ENCODE measurements around the gene CMYA5.
"Not testable (repeated sequence)": the region's sequence is repeated elsewhere in the genome, so short reads cannot be mapped to it uniquely, and the experiment has no call there.

Gene CMYA5

GRCh38 chr5:79774855-79775237 is 85.2 kb downstream of the CMYA5 start:
- H3K9me3 ChIP-seq (replicated peaks; ENCODE audit: insufficient read depth, low read length) = no peaks in the 10 kb centered on the region
- DNase-seq = no peak
- H3K36me3 ChIP-seq (replicated peaks; ENCODE audit: insufficient read depth, low read length) = no peaks in the 10 kb centered on the region
- H3K9ac ChIP-seq (ENCODE audit: low read length) = no peak overlapping the region
- H3K4me3 ChIP-seq (ENCODE audit: low read length) = no peak overlapping the region
- no peak overlapping the region for H2AFZ ChIP-seq (ENCODE audit: low read length)
- no peaks in the 10 kb centered on the region for H3K9me2 ChIP-seq (replicated peaks; ENCODE audit: insufficient read depth, low read length)
- H3K27ac ChIP-seq (ENCODE audit: low read length) = no peak overlapping the region
- no peak overlapping the region for H3K4me2 ChIP-seq (ENCODE audit: low read depth, low read length)
- no peaks in the 10 kb centered on the region for H3K4me1 ChIP-seq (ENCODE audit: low read length)
- TF ChIP-seq EZH2 (optimal IDR thresholded peaks at IDR 0.05; ENCODE audit: low read depth, low read length) (no peak), CTCF (IDR thresholded peaks at IDR 0.05; ENCODE audit: low read length) (no peak), EZH2phosphoT487 (IDR thresholded peaks at IDR 0.05; ENCODE audit: low read length) (no peak)
- no peaks in the 10 kb centered on the region for H3F3A ChIP-seq (ENCODE audit: insufficient read depth, low read length)
- H4K20me1 ChIP-seq (ENCODE audit: insufficient read depth, low read length) = no peaks in the 10 kb centered on the region
- H3K27me3 ChIP-seq (replicated peaks; ENCODE audit: insufficient read depth, low read length) = no peaks in the 10 kb centered on the region
- H3K79me2 ChIP-seq (ENCODE audit: low read length) = no peaks in the 10 kb centered on the region

DNA sequence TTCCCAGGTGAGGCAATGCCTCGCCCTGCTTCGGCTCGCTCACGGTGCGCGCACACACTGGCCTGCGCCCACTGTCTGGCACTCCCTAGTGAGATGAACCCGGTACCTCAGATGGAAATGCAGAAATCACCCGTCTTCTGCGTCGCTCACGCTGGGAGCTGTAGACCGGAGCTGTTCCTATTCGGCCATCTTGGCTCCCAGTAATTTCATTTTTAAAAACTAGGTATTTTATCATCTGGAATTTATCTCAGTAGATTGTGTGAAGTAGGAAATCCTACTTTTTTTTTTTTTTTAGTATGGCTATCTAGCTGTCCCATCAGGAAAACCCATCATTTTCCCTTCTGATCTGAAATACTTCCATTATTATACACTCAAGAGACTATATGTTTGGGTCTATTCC is 95.1 kb downstream of the CMYA5 start:
- H3F3A ChIP-seq (ENCODE audit: insufficient read depth, low read length); H3K9me3 ChIP-seq (replicated peaks; ENCODE audit: insufficient read depth, low read length); H3K4me2 ChIP-seq (ENCODE audit: low read depth, low read length); H3K79me2 ChIP-seq (ENCODE audit: low read length); H4K20me1 ChIP-seq (ENCODE audit: insufficient read depth, low read length); H3K4me3 ChIP-seq (ENCODE audit: low read length); H3K36me3 ChIP-seq (replicated peaks; ENCODE audit: insufficient read depth, low read length); H3K27me3 ChIP-seq (replicated peaks; ENCODE audit: insufficient read depth, low read length); DNase-seq; H3K4me1 ChIP-seq (ENCODE audit: low read length); H2AFZ ChIP-seq (ENCODE audit: low read length); H3K9me2 ChIP-seq (replicated peaks; ENCODE audit: insufficient read depth, low read length); H3K27ac ChIP-seq (ENCODE audit: low read length); H3K9ac ChIP-seq (ENCODE audit: low read length): not testable (repeated sequence)

- TF ChIP-seq EZH2 (optimal IDR thresholded peaks at IDR 0.05; ENCODE audit: low read depth, low read length) (no peak), EZH2phosphoT487 (IDR thresholded peaks at IDR 0.05; ENCODE audit: low read length) (no peak), CTCF (IDR thresholded peaks at IDR 0.05; ENCODE audit: low read length) (no peak)
- no peak for DNase-seq
- Histone ChIP-seq H2AFZ (ENCODE audit: low read length) (no peak overlapping the region), H3K27me3 (replicated peaks; ENCODE audit: insufficient read depth, low read length) (no peaks in the 10 kb centered on the region), H3K9ac (ENCODE audit: low read length) (no peak overlapping the region), H3K27ac (ENCODE audit: low read length) (no peak overlapping the region), H3F3A (ENCODE audit: insufficient read depth, low read length) (no peaks in the 10 kb centered on the region), H3K4me3 (ENCODE audit: low read length) (no peak overlapping the region), H4K20me1 (ENCODE audit: insufficient read depth, low read length) (no peaks in the 10 kb centered on the region), H3K79me2 (ENCODE audit: low read length) (no peaks in the 10 kb centered on the region), H3K36me3 (replicated peaks; ENCODE audit: insufficient read depth, low read length) (no peaks in the 10 kb centered on the region), H3K9me3 (replicated peaks; ENCODE audit: insufficient read depth, low read length) (no peaks in the 10 kb centered on the region), H3K9me2 (replicated peaks; ENCODE audit: insufficient read depth, low read length) (no peaks in the 10 kb centered on the region), H3K4me1 (ENCODE audit: low read length) (no peaks in the 10 kb centered on the region), H3K4me2 (ENCODE audit: low read depth, low read length) (no peak overlapping the region)
Observed at GRCh38 chr5:79785983-79786382, 96.3 kb downstream of the CMYA5 start.

- TF ChIP-seq EZH2phosphoT487 (IDR thresholded peaks at IDR 0.05; ENCODE audit: low read length) (no peak), EZH2 (optimal IDR thresholded peaks at IDR 0.05; ENCODE audit: low read depth, low read length) (no peak), CTCF (IDR thresholded peaks at IDR 0.05; ENCODE audit: low read length) (no peak)
- H3K27me3 ChIP-seq (replicated peaks; ENCODE audit: insufficient read depth, low read length) = no peaks in the 10 kb centered on the region
- no peaks in the 10 kb centered on the region for H3K79me2 ChIP-seq (ENCODE audit: low read length)
- H2AFZ ChIP-seq (ENCODE audit: low read length) = no peak overlapping the region
- no peaks in the 10 kb centered on the region for H3K9me2 ChIP-seq (replicated peaks; ENCODE audit: insufficient read depth, low read length)
- H3K27ac ChIP-seq (ENCODE audit: low read length) = no peak overlapping the region
- H3F3A ChIP-seq (ENCODE audit: insufficient read depth, low read length) = no peaks in the 10 kb centered on the region
- H3K4me3 ChIP-seq (ENCODE audit: low read length) = no peak overlapping the region
- H3K9me3 ChIP-seq (replicated peaks; ENCODE audit: insufficient read depth, low read length) = no peaks in the 10 kb centered on the region
- H3K36me3 ChIP-seq (replicated peaks; ENCODE audit: insufficient read depth, low read length) = no peaks in the 10 kb centered on the region
- no peak overlapping the region for H3K9ac ChIP-seq (ENCODE audit: low read length)
- H4K20me1 ChIP-seq (ENCODE audit: insufficient read depth, low read length) = no peaks in the 10 kb centered on the region
- no peak overlapping the region for H3K4me2 ChIP-seq (ENCODE audit: low read depth, low read length)
- no peak for DNase-seq
- H3K4me1 ChIP-seq (ENCODE audit: low read length) = no peaks in the 10 kb centered on the region
Observed at GRCh38 chr5:79787448-79787847, 97.8 kb downstream of the CMYA5 start.

All from MM.1S (cell line).